GM12878 (cell line): Measurements from ENCODE around the gene CTNNB1.

Experiments used
- CEBPZ ChIP-seq: fragments of 150-350 bp; IDR thresholded peaks from 2 replicates; pipeline ENCODE4 v1.6.1; 2016; ENCODE audit warnings: low read depth, low read length
- CTCF ChIP-seq, 3 experiments: IDR thresholded peaks in 2 of 3; conservative IDR thresholded peaks in 1 of 3; 2 replicates each; pipeline ENCODE4 v1.5.1; 2011; ENCODE audit warnings: low read depth in 3 of 3, low read length in 3 of 3, mild to moderate bottlenecking in 3 of 3, control low read depth in 2 of 3, moderate library complexity in 2 of 3, inconsistent platforms in 1 of 3, mixed read lengths in 1 of 3; ENCODE audit not compliant: control insufficient read depth in 2 of 3, insufficient read depth in 1 of 3; ENCODE audit errors: extremely low read depth in 1 of 3
- EZH2 ChIP-seq: IDR thresholded peaks from 2 replicates; pipeline ENCODE4 v1.6.1; 2012; ENCODE audit warnings: low read depth, mild to moderate bottlenecking, control low read depth, inconsistent platforms, low read length, borderline replicate concordance; ENCODE audit not compliant: control insufficient read depth
- JUNB ChIP-seq: IDR thresholded peaks from 2 replicates; pipeline ENCODE4 v1.6.1; 2016; ENCODE audit warnings: antibody characterized with exemption, mild to moderate bottlenecking
- MXI1 ChIP-seq: fragments of 150-350 bp; IDR thresholded peaks from 2 replicates; pipeline ENCODE4 v1.6.1; 2011; ENCODE audit warnings: low read depth, mild to moderate bottlenecking, inconsistent platforms, low read length, improper control_type of control experiment
- POLR2AphosphoS5 ChIP-seq: IDR thresholded peaks from 2 replicates; pipeline ENCODE4 v1.6.1; 2011; ENCODE audit warnings: mild to moderate bottlenecking, low read length, inconsistent platforms
- TCF12 ChIP-seq: IDR thresholded peaks from 2 replicates; pipeline ENCODE4 v1.6.1; 2011; ENCODE audit warnings: low read depth, mild to moderate bottlenecking, low read length

GRCh38 chr3:41202075-41202833 is 2.9 kb downstream of the CTNNB1 start:
- TF ChIP-seq POLR2AphosphoS5 (no peak), TCF12 (no peak), MXI1 (no peak), CTCF (IDR thresholded peaks at IDR 0.05 in 2 of 3, conservative IDR thresholded peaks at IDR 0.05 in 1 of 3; ENCODE audit: control insufficient read depth in 2 of 3, extremely low read depth in 1 of 3, insufficient read depth in 1 of 3, low read depth in 3 of 3, low read length in 3 of 3) (no peak), CEBPZ (no peak), JUNB (no peak), EZH2 (no peak)
